Left forelimb (tissue), 1 donor: ENCODE results near the gene MYH9.

ENCODE experiments used
- DNase-seq: peaks from one replicate; pipeline ENCODE4 v3.0.0-alpha.2; 2018; ENCODE audit warnings: low spot score

Gene MYH9

GRCh38 chr22:36330655-36331305, 57.0 kb downstream of the MYH9 start:
- no peak for DNase-seq

GRCh38 chr22:36330127-36330526, 57.6 kb downstream of the MYH9 start:
- DNase-seq: no peak

DNA sequence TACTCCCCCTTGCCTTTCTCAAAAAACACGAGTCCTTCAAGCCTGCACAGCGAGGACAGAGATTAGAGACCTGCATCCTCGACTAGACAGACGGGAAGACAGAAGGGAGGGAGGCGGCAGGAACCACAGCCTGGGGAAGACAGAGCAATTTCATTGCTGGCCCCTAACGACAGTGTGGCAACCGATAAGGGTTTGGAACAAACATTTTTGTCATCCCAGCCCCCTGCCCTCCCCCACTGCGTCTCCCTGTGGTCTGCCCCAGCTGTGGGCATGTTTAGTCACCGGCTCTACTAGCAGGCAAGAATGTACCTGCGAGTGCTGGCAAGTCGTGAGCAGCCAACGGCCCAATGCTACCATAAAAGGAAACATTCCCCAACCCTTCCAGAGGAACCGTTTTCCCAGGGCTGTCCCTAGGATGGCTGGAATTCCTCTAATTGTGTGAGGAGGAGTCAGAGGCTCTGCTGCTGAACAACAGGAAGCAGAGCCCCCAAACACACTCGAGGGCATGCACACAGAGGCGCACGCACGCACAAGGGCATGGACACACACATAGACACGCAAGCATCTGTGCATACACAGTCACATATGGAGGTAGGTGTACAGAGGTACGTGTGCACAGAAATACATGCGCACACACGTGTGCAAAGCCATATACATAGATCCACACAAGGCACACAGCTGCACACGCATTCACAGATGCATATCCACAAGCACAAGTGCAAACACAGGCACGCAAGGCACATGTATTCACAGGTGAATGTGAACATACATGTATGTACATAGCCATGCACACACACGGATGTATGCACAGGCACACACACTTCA, 58.3 kb downstream of the MYH9 start:
- no peak for DNase-seq

DNA sequence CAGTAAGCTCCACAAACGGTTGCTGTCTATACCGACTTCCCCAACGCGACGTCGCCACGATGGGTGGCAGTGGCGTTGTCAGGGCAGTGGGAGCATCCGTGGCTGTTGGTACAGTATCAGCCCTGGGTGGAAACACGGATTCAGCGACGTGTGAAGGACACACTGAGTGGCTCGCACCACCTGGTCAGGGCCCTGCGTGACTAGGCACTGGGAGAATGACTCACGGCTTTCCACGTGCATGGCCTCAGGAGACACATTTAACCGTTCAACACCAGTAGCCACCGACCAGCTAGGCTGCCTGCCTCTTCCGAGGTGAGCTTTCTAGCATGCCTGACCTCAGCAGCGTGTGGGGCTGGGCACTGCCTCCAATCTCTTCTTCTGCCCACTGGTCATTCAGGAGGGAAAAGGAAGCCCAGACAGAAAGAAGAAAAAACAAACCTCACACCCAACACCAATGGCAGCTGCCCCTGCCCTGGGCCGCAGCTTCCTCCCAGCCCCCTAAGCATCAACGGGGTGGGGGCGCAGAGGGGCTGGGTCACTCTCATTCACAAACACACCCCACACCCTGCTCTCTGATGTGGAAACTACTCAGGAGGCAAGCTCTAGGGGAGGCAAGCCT, 59.0 kb downstream of the MYH9 start:
- no peak for DNase-seq

DNA sequence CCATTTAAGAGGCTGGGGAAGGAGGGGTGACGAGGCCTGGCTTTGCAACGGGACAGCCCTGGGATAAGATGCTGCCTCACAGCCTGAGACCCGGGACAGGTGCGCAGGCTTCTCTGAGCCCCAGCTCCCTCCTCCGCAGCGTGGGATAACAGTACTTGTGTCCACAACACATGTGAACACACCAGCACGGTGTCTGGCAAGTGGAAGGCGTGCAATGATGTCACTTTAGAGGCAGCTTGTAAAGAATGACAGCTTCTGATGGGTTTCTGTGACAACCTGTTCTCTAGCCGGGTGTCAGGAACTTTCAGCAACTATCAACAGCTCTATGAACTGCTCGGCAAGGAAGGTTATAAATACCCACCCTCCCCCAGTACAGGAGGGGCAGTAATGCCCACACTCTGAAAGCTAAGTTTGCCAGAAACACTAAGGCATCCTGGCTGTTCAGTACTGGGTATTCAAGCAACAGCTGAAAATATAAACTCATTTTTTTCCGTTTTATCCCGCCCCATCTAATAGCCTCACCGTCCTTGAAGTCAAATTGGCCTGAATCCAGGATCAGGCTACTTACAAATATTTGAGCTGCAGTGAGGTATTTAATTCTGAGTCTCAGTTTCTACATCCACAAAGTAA, 59.7 kb downstream of the MYH9 start:
- DNase-seq: no peak

GRCh38 chr22:36326178-36327161, 61.3 kb downstream of the MYH9 start:
- no peak for DNase-seq

DNA sequence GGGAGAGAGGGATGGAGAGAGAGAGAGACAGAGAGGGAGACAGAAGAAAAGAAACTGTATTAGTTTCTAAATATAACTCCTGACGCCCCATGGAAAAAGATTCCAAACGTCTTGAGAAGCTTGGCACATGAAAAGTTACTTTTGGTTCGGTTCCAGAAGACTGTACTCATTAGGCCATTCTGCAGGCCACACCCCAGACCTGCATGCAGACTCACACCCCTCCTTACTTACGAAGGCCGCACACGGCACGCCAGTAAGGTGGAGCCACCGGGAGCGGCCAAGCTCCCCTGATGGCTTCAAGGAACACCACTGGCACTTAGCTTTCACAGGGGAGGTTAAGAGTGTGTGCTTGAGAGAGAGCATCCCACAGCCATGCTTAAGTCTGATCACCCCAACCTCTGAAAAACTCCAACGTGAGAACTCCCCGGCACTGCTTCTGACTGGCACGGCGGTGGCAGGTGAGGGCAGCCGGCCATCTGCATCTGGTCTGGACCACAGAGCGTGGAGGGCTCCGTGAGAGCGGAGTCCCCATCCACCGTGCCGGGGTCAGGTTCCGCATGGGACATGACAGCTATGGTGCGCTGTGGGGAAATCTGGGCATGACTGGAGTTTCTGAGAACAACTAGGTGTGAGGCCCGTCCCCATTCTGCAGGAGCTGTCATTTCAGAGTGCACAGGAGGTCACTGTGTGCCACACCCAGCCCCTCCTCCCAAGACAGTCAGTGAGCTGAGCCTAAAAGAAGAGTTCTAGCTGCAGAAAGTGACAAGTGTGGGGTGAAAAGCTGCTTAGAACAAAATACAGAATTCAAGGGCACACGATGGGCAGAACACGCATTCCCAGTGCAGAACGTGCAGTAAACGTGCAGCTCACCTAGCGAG, 62.4 kb downstream of the MYH9 start:
- no peak for DNase-seq

DNA sequence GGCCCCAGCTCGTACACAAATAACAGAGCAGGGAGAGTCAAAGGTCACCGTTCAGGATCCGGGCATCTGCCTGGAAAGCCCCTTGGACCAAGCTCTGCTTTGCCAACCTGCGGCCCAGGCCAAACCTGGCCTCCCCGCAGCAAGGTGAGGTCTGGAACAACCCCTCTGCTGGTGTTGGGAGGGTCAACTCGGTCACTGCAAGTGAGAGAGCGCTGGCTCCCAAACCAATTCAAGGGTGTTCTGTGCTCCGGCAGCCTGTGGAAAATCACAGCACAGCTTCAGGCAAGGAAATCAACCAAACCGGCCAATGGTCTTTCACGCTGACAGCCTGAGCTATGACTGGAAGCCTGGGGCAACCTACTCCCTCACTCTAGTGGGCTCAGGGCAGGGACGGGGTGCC, 63.4 kb downstream of the MYH9 start:
- no peak for DNase-seq

DNA sequence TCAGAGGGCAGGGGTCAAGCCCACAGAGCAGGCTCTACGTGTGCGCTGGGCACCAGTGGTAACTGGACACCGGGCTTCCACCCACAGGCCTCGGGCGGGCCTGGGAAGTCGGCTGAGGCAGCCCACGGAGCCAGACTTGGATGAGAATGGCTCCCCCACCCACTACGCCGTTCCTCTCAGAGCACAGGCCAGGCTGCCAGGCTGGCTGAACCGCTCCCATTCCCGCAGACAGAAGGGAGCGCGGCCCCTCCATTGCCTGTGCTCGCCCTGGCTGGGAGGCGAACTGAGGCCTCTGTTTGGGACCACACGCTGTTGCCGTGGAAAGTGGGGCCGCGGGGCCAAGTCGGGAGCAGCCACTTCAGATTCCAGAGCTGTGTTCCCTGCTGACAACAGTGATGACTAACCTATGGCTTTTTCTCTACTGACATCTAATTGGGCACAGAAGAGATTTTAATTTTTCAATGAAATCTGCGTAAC, 63.9 kb downstream of the MYH9 start:
- DNase-seq: peak; percentile 79

DNA sequence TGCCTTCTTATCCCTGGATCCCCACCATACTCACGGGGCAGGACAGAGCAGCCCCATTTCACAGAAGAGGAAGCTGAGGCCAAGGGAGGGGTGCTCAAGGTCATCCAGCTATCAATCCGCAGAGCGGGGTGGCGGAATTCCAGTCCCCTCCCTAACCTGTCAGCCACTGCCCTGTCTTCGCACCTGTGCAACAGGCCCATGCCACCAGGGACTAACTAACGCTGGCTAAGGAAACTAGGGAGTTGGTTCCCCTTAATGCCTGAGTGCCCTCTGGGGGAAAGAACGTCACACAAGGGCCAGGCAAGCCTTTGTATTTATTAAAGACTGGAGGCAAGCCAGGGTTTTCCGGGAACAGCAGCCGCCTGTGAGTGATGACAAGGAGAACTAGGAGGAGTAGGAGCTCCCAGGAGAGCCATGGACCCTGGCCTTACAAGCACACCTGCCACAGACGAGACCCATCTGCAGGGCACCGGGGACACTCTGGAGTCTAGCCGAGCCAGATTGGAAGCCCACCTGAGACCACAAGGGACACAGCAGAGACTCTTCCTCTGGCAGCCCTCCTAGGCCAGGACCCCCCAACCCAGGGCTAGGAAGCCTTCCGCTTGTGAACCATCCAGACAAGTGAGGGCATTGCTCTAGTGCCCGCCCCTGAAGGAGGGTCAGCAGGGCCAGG, 64.4 kb downstream of the MYH9 start:
- no peak for DNase-seq

DNA sequence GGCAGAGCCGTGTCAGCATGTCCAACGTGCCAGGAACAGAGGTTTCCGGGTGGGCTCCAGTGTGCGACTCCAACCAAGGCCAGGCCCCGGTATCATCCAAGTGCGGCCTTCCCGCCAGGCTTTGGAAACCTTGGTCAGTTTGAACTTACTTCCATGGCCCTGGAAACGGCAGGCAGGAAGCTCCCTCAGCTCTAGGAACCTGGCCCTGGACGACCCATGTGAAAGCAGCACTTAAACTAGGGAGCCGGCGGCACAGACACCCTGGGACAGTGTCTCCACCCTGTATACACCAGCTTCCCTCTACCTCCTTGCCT, 65.2 kb downstream of the MYH9 start:
- no peak for DNase-seq

DNA sequence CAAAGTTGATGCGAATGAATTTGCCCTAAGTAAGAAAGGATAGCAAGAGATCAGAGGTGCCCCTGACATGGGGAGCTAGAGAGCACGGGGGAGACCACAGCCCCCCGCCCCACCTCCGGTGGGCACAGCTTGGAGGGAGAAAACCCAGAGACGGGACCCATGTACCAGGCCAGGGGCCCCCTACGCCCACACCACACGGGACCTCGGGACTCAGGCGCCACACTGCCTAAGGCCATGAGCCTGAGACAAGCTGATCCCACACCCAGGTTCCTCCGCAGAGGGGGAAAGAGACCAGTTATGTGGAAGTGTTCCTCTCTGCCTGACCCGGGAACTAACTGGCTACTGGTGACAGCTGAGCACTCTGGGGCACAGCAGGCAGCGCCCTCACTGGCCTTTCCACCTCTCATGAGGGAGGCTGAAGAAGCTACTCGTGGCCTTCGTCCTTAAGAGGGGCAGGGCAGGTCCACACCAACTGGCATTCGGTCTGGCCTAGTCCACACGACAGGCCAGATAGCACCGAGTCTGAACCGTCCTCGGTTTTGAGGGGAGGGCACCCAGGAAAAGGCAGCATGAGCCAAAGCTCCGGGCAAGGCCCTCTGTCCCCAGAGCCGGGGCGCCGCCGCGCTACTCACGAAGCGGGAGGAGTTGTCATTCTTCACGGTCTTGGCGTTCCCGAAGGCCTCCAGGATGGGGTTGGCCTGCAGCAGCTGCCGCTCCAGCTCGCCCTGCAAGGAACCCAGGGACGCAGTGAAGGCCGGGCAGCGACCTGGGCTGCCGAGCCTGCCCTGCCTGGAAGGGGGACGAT, 65.8 kb downstream of the MYH9 start:
- no peak for DNase-seq

DNA sequence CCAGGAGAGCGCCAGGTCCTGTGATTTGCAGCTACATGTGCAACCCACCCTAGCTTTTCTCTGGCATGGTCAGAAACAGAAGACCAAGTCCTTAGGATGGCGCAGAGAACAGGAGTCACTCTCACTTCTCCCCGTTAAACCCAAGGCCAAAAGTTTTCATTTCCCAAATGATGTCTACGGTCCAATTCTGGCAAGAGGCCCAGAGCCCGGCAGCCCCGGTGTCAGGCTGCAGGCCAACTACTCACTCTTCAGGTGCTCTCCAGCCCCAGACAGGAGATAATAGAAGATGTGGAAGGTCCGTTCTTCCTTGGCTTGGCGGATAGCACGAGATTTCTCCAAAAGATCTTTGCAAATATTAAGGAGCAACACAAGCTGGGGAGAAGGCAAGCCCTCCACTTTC, 67.2 kb downstream of the MYH9 start:
- DNase-seq: no peak

GRCh38 chr22:36319595-36320497, 67.9 kb downstream of the MYH9 start:
- no peak for DNase-seq

GRCh38 chr22:36318442-36318841, 69.3 kb downstream of the MYH9 start:
- no peak for DNase-seq

- DNase-seq: no peak
Observed at GRCh38 chr22:36317658-36318271, 70.0 kb downstream of the MYH9 start.

- no peak for DNase-seq
Observed at GRCh38 chr22:36316419-36316818, 71.3 kb downstream of the MYH9 start.

DNA sequence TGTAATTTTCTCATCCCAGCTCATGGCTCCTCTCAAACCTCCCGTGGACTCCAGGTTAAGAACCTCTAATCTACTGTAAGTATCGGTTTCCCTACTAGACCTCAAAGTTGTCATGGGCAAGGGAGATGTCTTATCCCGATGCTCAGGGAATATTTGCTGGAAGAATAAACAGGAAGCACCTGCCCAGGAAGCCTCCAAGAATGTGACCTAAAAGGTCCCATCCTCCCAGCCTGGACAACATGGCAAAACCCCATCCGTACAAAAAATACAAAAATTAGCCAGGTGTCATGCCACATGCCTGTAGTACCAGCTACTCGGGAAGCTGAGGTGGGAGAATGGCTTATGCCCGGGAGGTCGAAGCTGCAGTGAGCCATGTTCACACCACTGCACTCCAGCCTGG, 72.4 kb downstream of the MYH9 start:
- DNase-seq: no peak
